ENCODE measurements around the gene NOTCH1. TPM values are rescaled to one million over a fixed set of nuclear protein-coding genes. Genes with fewer than 3 reads are reported as not detected.
A peak's percentile ranks its signal among the peaks of the same experiment; 100 is the strongest.

The NOTCH1 gene
- total and polyA plus RNA-seq, 4 donors = 28.2 to 75.9 (median 50.0) TPM

DNA sequence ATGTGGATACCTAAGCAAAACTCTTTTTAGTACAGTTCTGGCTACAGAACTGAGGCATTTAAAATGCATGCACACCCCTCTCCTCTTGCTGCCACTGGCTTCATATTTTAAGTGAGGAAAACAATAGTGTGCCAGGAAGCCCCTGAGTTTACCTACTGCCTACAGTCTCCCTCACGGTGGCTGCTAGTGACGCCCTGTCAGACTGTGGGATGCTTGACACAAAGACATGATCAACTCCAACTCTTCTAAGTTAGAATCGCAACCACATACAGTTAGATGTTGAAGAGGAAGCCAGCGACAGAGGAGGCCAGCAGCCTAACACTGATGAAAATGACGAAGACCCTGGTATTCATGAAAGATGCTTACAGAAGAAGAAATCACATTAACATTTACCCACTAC lies 64.3 kb downstream of the NOTCH1 start:
- H3K4me1 ChIP-seq (ENCODE audit: control insufficient read depth, insufficient read depth, low read length) = peaks cover 32% of the 10 kb centered on the region
- H3K27ac ChIP-seq (ENCODE audit: low read depth, low read length) = no peak overlapping the region
- H3K4me3 ChIP-seq (ENCODE audit: low read depth, low read length) = peak overlapping the region; percentile 74
- H3K36me3 ChIP-seq (ENCODE audit: control insufficient read depth, insufficient read depth, low read length) = peaks cover 16% of the 10 kb centered on the region
- no peaks in the 10 kb centered on the region for H3K27me3 ChIP-seq (ENCODE audit: control insufficient read depth, insufficient read depth, low read length)
- DNase-seq (ENCODE audit: low read depth in 4 of 6, low spot score in 6 of 6) = no peak
- WGBS (ENCODE audit: insufficient coverage) = no CpG with 5 or more reads among the region's 5 CpGs
- H3K9me3 ChIP-seq (ENCODE audit: control insufficient read depth, insufficient read depth, low read length) = no peaks in the 10 kb centered on the region

GRCh38 chr9:136476369-136477150 lies 69.3 kb downstream of the NOTCH1 start:
- Histone ChIP-seq H3K9me3 (ENCODE audit: control insufficient read depth, insufficient read depth, low read length) (no peaks in the 10 kb centered on the region), H3K4me3 (ENCODE audit: low read depth, low read length) (no peak overlapping the region), H3K4me1 (ENCODE audit: control insufficient read depth, insufficient read depth, low read length) (peaks cover 5% of the 10 kb centered on the region), H3K27me3 (ENCODE audit: control insufficient read depth, insufficient read depth, low read length) (no peaks in the 10 kb centered on the region), H3K36me3 (ENCODE audit: control insufficient read depth, insufficient read depth, low read length) (peaks cover 66% of the 10 kb centered on the region), H3K27ac (ENCODE audit: low read depth, low read length) (no peak overlapping the region)
- DNase-seq (ENCODE audit: low read depth in 4 of 6, low spot score in 6 of 6) = no peak
- WGBS (ENCODE audit: insufficient coverage) = 92% methylated on average over 23 of the region's 25 CpGs

DNA sequence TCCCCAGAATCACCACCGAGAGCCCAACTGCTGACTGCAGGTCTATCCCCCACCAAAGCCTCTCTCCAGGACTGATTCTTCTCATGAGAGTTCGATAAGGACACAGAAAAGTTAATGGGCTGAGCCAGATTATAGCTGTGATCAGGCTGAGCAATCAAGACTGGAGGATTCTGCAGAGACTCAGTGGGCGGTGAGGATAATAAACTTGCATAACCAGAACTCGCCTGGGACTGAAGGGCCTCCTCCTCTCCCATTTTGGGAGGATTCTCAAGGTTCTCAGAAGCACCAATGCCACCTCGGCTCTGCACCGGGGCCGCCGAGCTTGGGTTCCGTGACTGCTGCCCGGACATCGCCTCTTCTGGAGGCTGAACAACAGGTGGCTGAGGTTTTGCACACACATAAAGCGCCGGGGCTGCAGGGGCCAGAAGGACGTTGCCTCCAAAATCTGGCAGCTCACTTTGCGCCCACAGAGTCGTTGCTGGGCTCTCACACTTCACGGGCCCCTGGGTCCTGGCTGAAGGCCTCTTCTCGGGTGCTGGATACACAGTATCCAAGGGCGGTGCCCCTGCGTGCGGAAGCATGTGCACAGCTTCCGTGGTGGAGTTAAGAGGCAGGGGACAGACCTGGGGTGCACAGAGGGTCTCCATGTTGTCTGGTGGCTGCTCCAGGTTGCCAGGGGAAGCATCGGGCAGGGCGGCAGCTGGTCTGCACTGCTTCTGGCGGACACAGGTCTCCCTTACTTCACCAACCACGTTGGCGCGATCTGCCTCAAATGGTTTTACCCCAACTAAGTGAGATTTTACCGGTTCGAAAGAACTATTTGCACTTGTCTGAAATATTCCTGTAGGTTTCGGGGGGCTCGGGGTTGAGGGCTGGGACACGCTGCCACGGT lies 70.6 kb downstream of the NOTCH1 start:
- Histone ChIP-seq H3K27ac (ENCODE audit: low read depth, low read length) (no peak overlapping the region), H3K4me1 (ENCODE audit: control insufficient read depth, insufficient read depth, low read length) (no peaks in the 10 kb centered on the region), H3K4me3 (ENCODE audit: low read depth, low read length) (no peak overlapping the region), H3K9me3 (ENCODE audit: control insufficient read depth, insufficient read depth, low read length) (no peaks in the 10 kb centered on the region), H3K27me3 (ENCODE audit: control insufficient read depth, insufficient read depth, low read length) (no peaks in the 10 kb centered on the region), H3K36me3 (ENCODE audit: control insufficient read depth, insufficient read depth, low read length) (peaks cover 79% of the 10 kb centered on the region)
- WGBS (ENCODE audit: insufficient coverage) = 95% methylated on average over 32 of the region's 34 CpGs
- no peak for DNase-seq (ENCODE audit: low read depth in 4 of 6, low spot score in 6 of 6)

DNA sequence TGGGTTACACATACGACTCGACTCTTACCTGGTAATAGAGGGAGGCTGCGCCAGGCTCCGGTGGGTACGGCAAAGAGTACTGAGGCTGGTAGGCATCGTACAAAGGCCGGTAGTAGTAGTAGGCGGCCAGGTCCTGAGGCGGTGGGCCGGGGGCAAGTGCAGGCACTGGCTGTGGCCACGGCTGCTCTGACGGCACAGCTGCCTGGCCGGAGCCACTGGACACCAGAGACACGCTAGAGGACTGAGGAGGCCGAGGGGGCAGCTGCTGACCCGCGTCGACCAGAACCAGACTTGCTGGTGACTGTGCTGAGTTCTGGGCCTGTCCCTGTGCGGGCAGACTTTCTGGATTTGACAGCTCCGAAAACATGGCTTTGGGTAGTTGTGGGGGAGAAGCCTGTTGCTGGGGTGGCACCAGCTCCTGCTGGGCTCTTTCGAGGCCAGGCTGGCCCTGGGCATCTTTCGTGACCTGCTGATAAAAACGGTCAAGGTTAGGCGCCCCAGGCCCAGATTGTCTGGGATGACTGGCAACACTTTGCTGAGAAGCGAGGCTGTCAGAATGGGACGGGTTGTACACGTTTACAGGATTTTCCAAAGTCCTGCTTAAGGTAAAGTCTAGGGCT lies 71.7 kb downstream of the NOTCH1 start:
- Histone ChIP-seq H3K4me1 (ENCODE audit: control insufficient read depth, insufficient read depth, low read length) (no peaks in the 10 kb centered on the region), H3K27ac (ENCODE audit: low read depth, low read length) (no peak overlapping the region), H3K9me3 (ENCODE audit: control insufficient read depth, insufficient read depth, low read length) (no peaks in the 10 kb centered on the region), H3K27me3 (ENCODE audit: control insufficient read depth, insufficient read depth, low read length) (no peaks in the 10 kb centered on the region), H3K4me3 (ENCODE audit: low read depth, low read length) (no peak overlapping the region), H3K36me3 (ENCODE audit: control insufficient read depth, insufficient read depth, low read length) (peaks cover 90% of the 10 kb centered on the region)
- no peak for DNase-seq (ENCODE audit: low read depth in 4 of 6, low spot score in 6 of 6)
- WGBS (ENCODE audit: insufficient coverage) = 96% methylated on average over 27 of the region's 27 CpGs

DNA sequence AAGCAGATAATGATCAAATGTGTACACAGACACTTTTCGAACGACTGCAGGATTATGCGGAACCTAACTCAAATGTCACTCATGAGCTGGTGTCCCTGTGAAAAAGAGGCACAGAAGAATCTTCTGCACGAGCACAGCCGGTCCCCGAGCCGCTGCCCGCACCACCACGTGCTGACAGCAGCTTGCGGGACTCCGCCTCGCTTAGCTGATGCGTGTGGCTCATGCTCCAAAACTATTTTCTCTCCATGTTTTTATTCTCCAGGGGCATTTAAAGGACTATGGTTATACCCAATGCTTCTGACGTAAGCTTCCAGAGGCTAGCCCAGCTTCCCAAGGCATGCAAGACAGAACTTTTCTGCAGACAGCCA lies 72.5 kb downstream of the NOTCH1 start:
- Histone ChIP-seq H3K9me3 (ENCODE audit: control insufficient read depth, insufficient read depth, low read length) (no peaks in the 10 kb centered on the region), H3K36me3 (ENCODE audit: control insufficient read depth, insufficient read depth, low read length) (peaks cover 94% of the 10 kb centered on the region), H3K4me3 (ENCODE audit: low read depth, low read length) (no peak overlapping the region), H3K27me3 (ENCODE audit: control insufficient read depth, insufficient read depth, low read length) (no peaks in the 10 kb centered on the region), H3K4me1 (ENCODE audit: control insufficient read depth, insufficient read depth, low read length) (no peaks in the 10 kb centered on the region), H3K27ac (ENCODE audit: low read depth, low read length) (no peak overlapping the region)
- 96% methylated on average over 14 of the region's 14 CpGs for WGBS (ENCODE audit: insufficient coverage)
- DNase-seq (ENCODE audit: low read depth in 4 of 6, low spot score in 6 of 6) = no peak

- 90% methylated on average over 26 of the region's 28 CpGs for WGBS (ENCODE audit: insufficient coverage)
- Histone ChIP-seq H3K9me3 (ENCODE audit: control insufficient read depth, insufficient read depth, low read length) (no peaks in the 10 kb centered on the region), H3K27me3 (ENCODE audit: control insufficient read depth, insufficient read depth, low read length) (no peaks in the 10 kb centered on the region), H3K4me1 (ENCODE audit: control insufficient read depth, insufficient read depth, low read length) (no peaks in the 10 kb centered on the region), H3K4me3 (ENCODE audit: low read depth, low read length) (no peak overlapping the region), H3K36me3 (ENCODE audit: control insufficient read depth, insufficient read depth, low read length) (peaks cover 97% of the 10 kb centered on the region), H3K27ac (ENCODE audit: low read depth, low read length) (no peak overlapping the region)
- no peak for DNase-seq (ENCODE audit: low read depth in 4 of 6, low spot score in 6 of 6)
These were observed 73.1 kb downstream of the NOTCH1 start for GRCh38 chr9:136472640-136473353.

GRCh38 chr9:136471802-136472487 lies 73.9 kb downstream of the NOTCH1 start:
- H3K36me3 ChIP-seq (ENCODE audit: control insufficient read depth, insufficient read depth, low read length) = peaks cover 97% of the 10 kb centered on the region

GRCh38 chr9:136470792-136471469 lies 74.9 kb downstream of the NOTCH1 start:
- DNase-seq (ENCODE audit: low read depth in 4 of 6, low spot score in 6 of 6) = no peak
- no peak overlapping the region for H3K27ac ChIP-seq (ENCODE audit: low read depth, low read length)
- H3K9me3 ChIP-seq (ENCODE audit: control insufficient read depth, insufficient read depth, low read length) = no peaks in the 10 kb centered on the region
- WGBS (ENCODE audit: insufficient coverage) = over 99% methylated on average over 12 of the region's 12 CpGs
- no peaks in the 10 kb centered on the region for H3K27me3 ChIP-seq (ENCODE audit: control insufficient read depth, insufficient read depth, low read length)
- H3K4me3 ChIP-seq (ENCODE audit: low read depth, low read length) = no peak overlapping the region
- H3K36me3 ChIP-seq (ENCODE audit: control insufficient read depth, insufficient read depth, low read length) = peaks cover 97% of the 10 kb centered on the region
- no peaks in the 10 kb centered on the region for H3K4me1 ChIP-seq (ENCODE audit: control insufficient read depth, insufficient read depth, low read length)

More at GRCh38 chr9:136471802-136472487, 73.9 kb downstream of the NOTCH1 start:
- 92% methylated on average over 13 of the region's 19 CpGs for WGBS (ENCODE audit: insufficient coverage)
- H3K4me1 ChIP-seq (ENCODE audit: control insufficient read depth, insufficient read depth, low read length) = no peaks in the 10 kb centered on the region
- H3K4me3 ChIP-seq (ENCODE audit: low read depth, low read length) = no peak overlapping the region
- no peak overlapping the region for H3K27ac ChIP-seq (ENCODE audit: low read depth, low read length)
- H3K27me3 ChIP-seq (ENCODE audit: control insufficient read depth, insufficient read depth, low read length) = no peaks in the 10 kb centered on the region
- H3K9me3 ChIP-seq (ENCODE audit: control insufficient read depth, insufficient read depth, low read length) = no peaks in the 10 kb centered on the region
- no peak for DNase-seq (ENCODE audit: low read depth in 4 of 6, low spot score in 6 of 6)
